Activated CD8-positive, alpha-beta memory T cell treated with anti-CD3 and anti-CD28 coated beads, Interleukin-2, amount 10 ng/mL, durations not matched to agents 7 days and 5 days (primary cell): Measurements from ENCODE around the gene PPAN. TPM values are rescaled to one million over a fixed set of nuclear protein-coding genes. Genes with fewer than 3 reads are reported as not detected.

Experiments
- ATAC-seq: fragments of 150-1000 bp; cut with Tn5 transposase; one replicate; pipeline ENCODE4 v1.10.0; 2021; ENCODE audit warnings: moderate library complexity
- CTCF ChIA-PET: fragments of 350-600 bp; sonication (Branson Sonifier 250); formaldehyde crosslinking; loops from one replicate; lab custom pipeline; 2021; ENCODE audit warnings: antibody characterized with exemption; lab: Charles Lee
- DNase-seq: peaks from one replicate; pipeline ENCODE4 v3.0.0-alpha.2; 2020
- H3K27ac Mint-ChIP-seq: one replicate; pipeline ENCODE4 v1.8.0; 2021; ENCODE audit warnings: mild to moderate bottlenecking, mixed read lengths
- H3K27me3 Mint-ChIP-seq: one replicate; pipeline ENCODE4 v1.8.0; 2021; ENCODE audit warnings: mixed read lengths
- H3K36me3 Mint-ChIP-seq: one replicate; pipeline ENCODE4 v1.8.0; 2021; ENCODE audit warnings: mild to moderate bottlenecking, mixed read lengths
- H3K4me1 Mint-ChIP-seq: one replicate; pipeline ENCODE4 v1.8.0; 2021; ENCODE audit warnings: mixed read lengths
- H3K4me3 Mint-ChIP-seq: one replicate; pipeline ENCODE4 v1.8.0; 2021; ENCODE audit warnings: mild to moderate bottlenecking, moderate library complexity, mixed read lengths
- H3K9me3 Mint-ChIP-seq: one replicate; pipeline ENCODE4 v1.8.0; 2022; ENCODE audit warnings: low read depth, mixed read lengths
- total RNA-seq, 2 experiments: library from RNA; stranded (reverse); gene quantifications; one replicate each; pipeline ENCODE4 v1.2.3, GENCODE V29; 2021

Gene PPAN
- total RNA-seq, 2 experiments from 2014 or later = 98.5 to 115 TPM

GRCh38 chr19:10111405-10111811, 5.2 kb downstream of the PPAN start, which contains the start of gene P2RY11:
P2RY11 (plus strand) TSS chr19:10111693; CDS start chr19:10111722, 29 bp downstream.
- peak within 1 kb of the TSS; percentile 87 for H3K4me3 Mint-ChIP-seq
- peaks cover 76% of the 10 kb centered on the region for H3K4me1 Mint-ChIP-seq
- ATAC-seq = peak; percentile 56
- peak; percentile 93 for DNase-seq
- H3K27ac Mint-ChIP-seq = peak within 1 kb of the TSS; percentile 98
- CTCF ChIA-PET = interaction anchor here (0.8 to 7.6 kb wide), 8 partner anchors 9 to 180 kb away, joined by 3 to 147 read pairs (median 6); partner anchors contain the start of gene ANGPTL6
- H3K27me3 Mint-ChIP-seq = no peaks in the 10 kb centered on the region
- peaks cover 60% of the 10 kb centered on the region for H3K36me3 Mint-ChIP-seq
- no peaks in the 10 kb centered on the region for H3K9me3 Mint-ChIP-seq

GRCh38 chr19:10112037-10112761, 6.0 kb downstream of the PPAN start:
- no peaks in the 10 kb centered on the region for H3K27me3 Mint-ChIP-seq
- CTCF ChIA-PET = interaction anchor here (0.6 to 7.6 kb wide), 12 partner anchors 8 to 181 kb away, joined by 3 to 147 read pairs (median 6); partner anchors contain the start of genes ANGPTL6 and PPAN

GRCh38 chr19:10112895-10113591, 6.9 kb downstream of the PPAN start:
- peaks cover 49% of the 10 kb centered on the region for H3K36me3 Mint-ChIP-seq
- no peaks in the 10 kb centered on the region for H3K27me3 Mint-ChIP-seq
- peak overlapping the region; percentile 98 for H3K27ac Mint-ChIP-seq
- H3K9me3 Mint-ChIP-seq = no peaks in the 10 kb centered on the region
- DNase-seq (peak; percentile 86), ATAC-seq (peak; percentile 47)
- CTCF ChIA-PET = interaction anchor here (0.6 to 7.6 kb wide), 16 partner anchors 8 to 182 kb away, joined by 3 to 147 read pairs (median 6); partner anchors contain the start of genes ANGPTL6 and PPAN
- H3K4me1 Mint-ChIP-seq = peaks cover 70% of the 10 kb centered on the region
- peak overlapping the region; percentile 87 for H3K4me3 Mint-ChIP-seq

More at GRCh38 chr19:10112037-10112761, 6.0 kb downstream of the PPAN start:
- peak overlapping the region; percentile 87 for H3K4me3 Mint-ChIP-seq
- no peaks in the 10 kb centered on the region for H3K9me3 Mint-ChIP-seq
- ATAC-seq (peak; percentile 31), DNase-seq (peak; percentile 82)
- H3K27ac Mint-ChIP-seq = peak overlapping the region; percentile 98
- H3K36me3 Mint-ChIP-seq = peaks cover 55% of the 10 kb centered on the region
- peaks cover 76% of the 10 kb centered on the region for H3K4me1 Mint-ChIP-seq

- H3K4me3 Mint-ChIP-seq = peak overlapping the region; percentile 87
- no peaks in the 10 kb centered on the region for H3K27me3 Mint-ChIP-seq
- DNase-seq (no peak), ATAC-seq (no peak)
- no peaks in the 10 kb centered on the region for H3K9me3 Mint-ChIP-seq
- peaks cover 45% of the 10 kb centered on the region for H3K36me3 Mint-ChIP-seq
- CTCF ChIA-PET = interaction anchor here (0.6 to 7.6 kb wide), 14 partner anchors 8 to 180 kb away, joined by 3 to 147 read pairs (median 6); partner anchors contain the start of genes ANGPTL6 and PPAN
- peaks cover 68% of the 10 kb centered on the region for H3K4me1 Mint-ChIP-seq
- peak overlapping the region; percentile 98 for H3K27ac Mint-ChIP-seq
Observed at GRCh38 chr19:10113592-10113963, 7.4 kb downstream of the PPAN start.

GRCh38 chr19:10113964-10114650, 7.9 kb downstream of the PPAN start:
- DNase-seq (no peak), ATAC-seq (no peak)
- peaks cover 72% of the 10 kb centered on the region for H3K4me1 Mint-ChIP-seq
- peak overlapping the region; percentile 52 for H3K27ac Mint-ChIP-seq
- H3K27me3 Mint-ChIP-seq = no peaks in the 10 kb centered on the region
- H3K4me3 Mint-ChIP-seq = no peak overlapping the region
- CTCF ChIA-PET = interaction anchor here (1.1 to 7.6 kb wide), 10 partner anchors 9 to 146 kb away, joined by 3 to 147 read pairs (median 6); partner anchors contain the start of gene PPAN
- H3K36me3 Mint-ChIP-seq = peaks cover 45% of the 10 kb centered on the region
- H3K9me3 Mint-ChIP-seq = no peaks in the 10 kb centered on the region

- Mint-ChIP-seq H3K9me3 (no peaks in the 10 kb centered on the region), H3K27me3 (no peaks in the 10 kb centered on the region), H3K4me3 (no peak overlapping the region), H3K4me1 (peaks cover 69% of the 10 kb centered on the region), H3K27ac (no peak overlapping the region), H3K36me3 (peaks cover 41% of the 10 kb centered on the region)
- ATAC-seq (no peak), DNase-seq (no peak)
- CTCF ChIA-PET = interaction anchor here (1.1 to 7.6 kb wide), 5 partner anchors 8 to 136 kb away, joined by 3 to 147 read pairs (median 15); partner anchors contain the start of gene PPAN
Observed at GRCh38 chr19:10114651-10115391, 8.7 kb downstream of the PPAN start.

- no peak for DNase-seq
- no peaks in the 10 kb centered on the region for H3K9me3 Mint-ChIP-seq
- H3K27me3 Mint-ChIP-seq = no peaks in the 10 kb centered on the region
- CTCF ChIA-PET = interaction anchor here (1.1 to 7.6 kb wide), 3 partner anchors 9 to 135 kb away, joined by 3 to 147 read pairs (median 10); partner anchors contain the start of gene PPAN
- H3K4me1 Mint-ChIP-seq = peaks cover 64% of the 10 kb centered on the region
- peaks cover 35% of the 10 kb centered on the region for H3K36me3 Mint-ChIP-seq
- no peak for ATAC-seq
- H3K4me3 Mint-ChIP-seq = no peak overlapping the region
- peak overlapping the region; percentile 36 for H3K27ac Mint-ChIP-seq
Observed at GRCh38 chr19:10115392-10116084, 9.4 kb downstream of the PPAN start.

- Mint-ChIP-seq H3K9me3 (no peaks in the 10 kb centered on the region), H3K36me3 (peaks cover 32% of the 10 kb centered on the region), H3K4me3 (no peak overlapping the region), H3K27ac (peak overlapping the region; percentile 36), H3K4me1 (peaks cover 62% of the 10 kb centered on the region), H3K27me3 (no peaks in the 10 kb centered on the region)
- CTCF ChIA-PET = interaction anchor here (1.1 to 7.6 kb wide), 3 partner anchors 10 to 113 kb away, joined by 3 to 147 read pairs (median 10); partner anchors contain the start of gene PPAN
- DNase-seq = no peak
- ATAC-seq = no peak
Observed at GRCh38 chr19:10116085-10116865, 10.1 kb downstream of the PPAN start.

- Mint-ChIP-seq H3K9me3 (no peaks in the 10 kb centered on the region), H3K27ac (peak overlapping the region; percentile 33), H3K4me3 (no peak overlapping the region), H3K27me3 (no peaks in the 10 kb centered on the region), H3K36me3 (peaks cover 28% of the 10 kb centered on the region), H3K4me1 (peaks cover 54% of the 10 kb centered on the region)
- DNase-seq (no peak), ATAC-seq (no peak)
- CTCF ChIA-PET = interaction anchor here (0.9 to 7.6 kb wide), 4 partner anchors 11 to 112 kb away, joined by 3 to 147 read pairs (median 6); partner anchors contain the start of gene PPAN
Observed at GRCh38 chr19:10116866-10117616, 10.9 kb downstream of the PPAN start.

- ATAC-seq = no peak
- no peak for DNase-seq
- Mint-ChIP-seq H3K9me3 (no peaks in the 10 kb centered on the region), H3K27me3 (no peaks in the 10 kb centered on the region), H3K4me3 (peak overlapping the region; percentile 97), H3K27ac (peak overlapping the region; percentile 90), H3K36me3 (peaks cover 24% of the 10 kb centered on the region), H3K4me1 (peaks cover 37% of the 10 kb centered on the region)
- CTCF ChIA-PET = interaction anchor here (0.5 to 1.5 kb wide), 7 partner anchors 10 to 30 kb away, joined by 3 to 4 read pairs (median 3); no protein-coding TSS in a partner anchor
Observed at GRCh38 chr19:10118960-10119359, 12.8 kb downstream of the PPAN start.
